Kidney (tissue), 14 donors: ENCODE measurements around the gene SLC16A6. TPM values are rescaled to one million over a fixed set of nuclear protein-coding genes. Genes with fewer than 3 reads are reported as not detected.
A peak's percentile ranks its signal among the peaks of the same experiment; 100 is the strongest.
"Not testable (repeated sequence)": the region's sequence is repeated elsewhere in the genome, so short reads cannot be mapped to it uniquely, and the experiment has no call there.

ENCODE experiments used
- DNase-seq, 5 donors: peaks; one replicate each; pipeline ENCODE4 v3.0.0-alpha.2; 2013 to 2020
- FAIRE-seq: peaks from 2 replicates; lab custom pipeline; 2012; peaks lifted over from hg19 to GRCh38; lab: Jason Lieb, UNC
- H3K27ac ChIP-seq, 2 donors: one replicate each; pipeline ENCODE4 v1.7.0; 2013; ENCODE audit warnings: low read depth in 2 of 2, low read length in 2 of 2, inconsistent platforms in 1 of 2
- H3K27me3 ChIP-seq: one replicate; pipeline ENCODE4 v1.7.1; 2013; ENCODE audit warnings: low read length, inconsistent platforms; ENCODE audit not compliant: control insufficient read depth, insufficient read depth
- H3K36me3 ChIP-seq, 3 donors: one replicate each; pipeline versions ENCODE4 v1.7.0 to v1.7.1; 2013; ENCODE audit warnings: low read length in 3 of 3, control low read depth in 1 of 3, inconsistent platforms in 1 of 3; ENCODE audit not compliant: insufficient read depth in 3 of 3, control insufficient read depth in 2 of 3
- H3K4me1 ChIP-seq, 3 donors: one replicate each; pipeline versions ENCODE4 v1.7.0 to v1.7.1; 2013; ENCODE audit warnings: low read length in 3 of 3, inconsistent platforms in 1 of 3, low read depth in 1 of 3; ENCODE audit not compliant: control insufficient read depth in 2 of 3, insufficient read depth in 2 of 3
- H3K4me3 ChIP-seq, 3 donors: one replicate each; pipeline versions ENCODE4 v1.7.0 to v1.8.1; 2013; ENCODE audit warnings: low read length in 3 of 3, control low read depth in 1 of 3, inconsistent platforms in 1 of 3
- H3K9ac ChIP-seq, 3 donors: one replicate each; pipeline versions ENCODE4 v1.7.0 to v1.7.1; 2013; ENCODE audit warnings: low read length in 3 of 3, control low read depth in 1 of 3, inconsistent platforms in 1 of 3
- H3K9me3 ChIP-seq, 3 donors: one replicate each; pipeline versions ENCODE4 v1.7.0 to v1.7.1; 2013; ENCODE audit warnings: low read length in 3 of 3, control low read depth in 1 of 3, inconsistent platforms in 1 of 3; ENCODE audit not compliant: control insufficient read depth in 2 of 3, insufficient read depth in 1 of 3
- intact Hi-C: fragments of 100-400 bp; cut with DNase I; formaldehyde crosslinking; loops from one replicate; pipeline ENCODE4 v1.11.1; 2022
- polyA plus RNA-seq: library from polyadenylated mRNA; stranded (reverse); fragments of 350-450 nt; fragmentation: Illumina TruSeq; extraction: RNeasy Lipid Tissue Mini Kit (QIAGEN cat#74804); gene quantifications from one replicate; pipeline ENCODE4 v1.2.3, GENCODE V29; 2014; ENCODE audit warnings: low read depth, low replicate concordance; ENCODE audit not compliant: insufficient read depth
- total RNA-seq: library from RNA; stranded (reverse); fragmentation: NEBNext Ultra II Directional; extraction: Animal tissue kit (Norgen Biotek cat#: 25700); gene quantifications from one replicate; pipeline ENCODE4 v1.2.1, GENCODE V29; 2021
- TF ChIP-seq, protein P1 (sequence below): IDR thresholded peaks from 3 replicates; pipeline ENCODE4 v1.5.1; 2012; ENCODE audit warnings: mild to moderate bottlenecking, moderate library complexity, borderline replicate concordance; ENCODE audit not compliant: insufficient read depth; ENCODE audit errors: extremely low read depth
- donor health status: control.
- donor health status: control.
- donor health status: control.
- donor health status: control.
- donor health status: control.
- donor health status: DM: yes; HTN: yes; CAD: no.
- donor health status: Normal renal cell carcinoma (clear cell type).

SLC16A6 gene
- total and polyA plus RNA-seq, 2 donors from 2014 or later: 0.82 to 3.6 TPM

DNA sequence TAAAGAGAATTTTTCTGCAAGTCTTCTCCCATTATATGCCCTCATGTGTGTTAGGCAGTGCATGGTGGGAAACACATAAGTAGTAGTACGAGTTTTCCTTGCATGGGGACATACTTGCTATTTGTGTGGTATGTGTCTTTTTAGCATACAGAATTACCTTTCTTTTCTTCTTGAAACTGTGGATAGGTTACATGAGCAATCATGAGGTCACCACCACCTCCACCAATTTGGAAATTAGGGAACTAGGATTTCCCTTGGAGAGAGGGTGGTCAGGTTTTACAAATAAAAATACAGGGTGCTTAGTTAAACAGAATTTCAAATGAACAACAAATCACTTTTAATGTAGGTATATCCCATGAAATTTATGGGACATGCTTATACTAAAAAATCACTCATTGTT lies 59.4 kb downstream of the SLC16A6 start:
- H3K27ac ChIP-seq: no peak overlapping the region
- TF ChIP-seq, protein P1, sequence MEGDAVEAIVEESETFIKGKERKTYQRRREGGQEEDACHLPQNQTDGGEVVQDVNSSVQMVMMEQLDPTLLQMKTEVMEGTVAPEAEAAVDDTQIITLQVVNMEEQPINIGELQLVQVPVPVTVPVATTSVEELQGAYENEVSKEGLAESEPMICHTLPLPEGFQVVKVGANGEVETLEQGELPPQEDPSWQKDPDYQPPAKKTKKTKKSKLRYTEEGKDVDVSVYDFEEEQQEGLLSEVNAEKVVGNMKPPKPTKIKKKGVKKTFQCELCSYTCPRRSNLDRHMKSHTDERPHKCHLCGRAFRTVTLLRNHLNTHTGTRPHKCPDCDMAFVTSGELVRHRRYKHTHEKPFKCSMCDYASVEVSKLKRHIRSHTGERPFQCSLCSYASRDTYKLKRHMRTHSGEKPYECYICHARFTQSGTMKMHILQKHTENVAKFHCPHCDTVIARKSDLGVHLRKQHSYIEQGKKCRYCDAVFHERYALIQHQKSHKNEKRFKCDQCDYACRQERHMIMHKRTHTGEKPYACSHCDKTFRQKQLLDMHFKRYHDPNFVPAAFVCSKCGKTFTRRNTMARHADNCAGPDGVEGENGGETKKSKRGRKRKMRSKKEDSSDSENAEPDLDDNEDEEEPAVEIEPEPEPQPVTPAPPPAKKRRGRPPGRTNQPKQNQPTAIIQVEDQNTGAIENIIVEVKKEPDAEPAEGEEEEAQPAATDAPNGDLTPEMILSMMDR: no peak
- H3K4me1 ChIP-seq: peaks cover 0 to 3% (median 0%) of the 10 kb centered on the region in 3 donors
- DNase-seq: no peak
- intact Hi-C loops: no loop called here
- no peaks in the 10 kb centered on the region for H3K36me3 ChIP-seq
- H3K9me3 ChIP-seq: no peaks in the 10 kb centered on the region
- H3K9ac ChIP-seq: no peak overlapping the region
- no peaks in the 10 kb centered on the region for H3K27me3 ChIP-seq
- no peak for FAIRE-seq
- no peak overlapping the region for H3K4me3 ChIP-seq

DNA sequence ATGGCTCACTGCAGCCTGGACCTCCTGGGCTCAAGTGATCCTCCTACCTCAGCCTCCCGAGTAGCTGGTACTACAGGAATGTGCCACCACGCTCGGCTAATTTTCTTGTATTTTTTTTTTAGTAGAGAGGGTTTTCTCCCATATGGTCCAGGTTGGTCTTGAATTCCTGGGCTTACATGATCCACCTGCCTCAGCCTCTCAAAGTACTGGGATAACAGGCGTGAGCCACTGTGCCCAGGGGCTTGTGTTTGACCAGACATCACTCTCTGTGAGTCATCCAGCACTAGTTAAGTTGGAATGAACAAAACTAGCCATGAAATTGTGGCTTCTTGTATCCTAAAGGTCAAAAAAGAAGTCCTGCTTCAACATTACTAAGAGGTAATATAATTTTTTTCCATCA lies 59.8 kb downstream of the SLC16A6 start:
- H3K9ac ChIP-seq, H3K36me3 ChIP-seq, H3K27me3 ChIP-seq, H3K9me3 ChIP-seq, intact Hi-C loops, DNase-seq, H3K27ac ChIP-seq, FAIRE-seq, H3K4me3 ChIP-seq, H3K4me1 ChIP-seq: not testable (repeated sequence)

DNA sequence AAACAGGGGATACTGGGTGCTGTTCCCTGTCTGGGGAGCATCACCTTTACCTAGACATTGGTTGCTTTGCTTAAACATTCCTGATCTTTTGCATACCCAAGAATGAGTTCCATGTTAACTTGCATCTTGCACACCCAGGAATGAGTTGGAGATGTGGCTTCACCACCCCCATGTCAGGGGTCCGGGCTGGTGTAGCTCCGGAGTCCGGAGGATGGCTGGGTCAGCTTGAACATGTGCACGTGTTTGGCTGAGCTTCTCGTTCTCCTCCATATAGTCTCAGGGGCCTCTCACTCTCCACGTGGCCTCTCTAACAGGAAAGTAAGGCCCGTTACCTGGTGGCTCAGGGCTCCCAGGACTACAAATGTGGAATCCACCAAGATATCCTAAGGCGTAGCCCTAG lies 61.3 kb downstream of the SLC16A6 start:
- H3K27me3 ChIP-seq: no peaks in the 10 kb centered on the region
- no peaks in the 10 kb centered on the region for H3K4me1 ChIP-seq
- DNase-seq (no peak), FAIRE-seq (no peak)
- H3K27ac ChIP-seq: no peak overlapping the region
- no peaks in the 10 kb centered on the region for H3K9me3 ChIP-seq
- no peaks in the 10 kb centered on the region for H3K36me3 ChIP-seq
- no peak overlapping the region for H3K9ac ChIP-seq
- TF ChIP-seq, protein P1: no peak
- intact Hi-C loops: no loop called here
- no peak overlapping the region for H3K4me3 ChIP-seq

DNA sequence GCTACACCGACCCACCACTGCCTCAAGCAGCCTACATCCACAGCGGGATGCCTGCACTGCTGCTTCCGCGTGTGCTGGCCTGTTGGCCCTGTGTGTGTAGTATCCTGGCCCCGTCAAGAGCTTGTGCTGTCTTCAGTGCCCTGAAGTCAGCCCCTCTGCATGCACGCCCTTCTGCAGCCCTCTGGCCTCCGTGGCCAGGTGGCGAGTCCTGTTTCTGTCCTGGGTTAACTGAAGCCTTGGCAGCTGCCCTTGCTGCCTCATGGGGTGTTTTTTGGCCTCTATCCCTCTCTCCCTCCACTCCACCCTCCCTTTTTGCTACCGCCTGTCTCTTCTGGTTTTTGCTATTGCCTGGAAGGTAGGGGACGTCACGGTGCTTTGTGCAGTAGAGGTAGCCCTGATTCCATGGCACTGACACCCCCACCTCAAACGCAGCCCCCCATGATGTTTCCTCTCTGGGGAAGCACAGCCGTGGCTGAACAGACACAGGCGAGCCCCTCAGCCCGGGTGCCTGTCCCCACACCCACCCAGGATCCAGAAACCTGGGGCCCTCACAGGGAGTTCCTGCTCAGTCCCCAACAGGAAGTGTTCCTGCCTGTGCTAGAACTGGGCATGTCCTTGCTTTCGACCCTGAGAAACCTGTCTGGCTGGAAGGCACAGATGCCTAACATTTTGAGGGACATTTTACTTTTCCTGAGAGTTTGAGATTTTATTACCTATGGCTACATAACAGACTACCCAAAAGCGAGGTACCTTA lies 61.9 kb downstream of the SLC16A6 start:
- Histone ChIP-seq H3K4me3 (no peak overlapping the region), H3K9ac (no peak overlapping the region), H3K36me3 (no peaks in the 10 kb centered on the region), H3K9me3 (no peaks in the 10 kb centered on the region), H3K4me1 (no peaks in the 10 kb centered on the region), H3K27me3 (no peaks in the 10 kb centered on the region), H3K27ac (peak overlapping the region in 1 of 2 donors; percentile 9)
- DNase-seq (peak in 1 of 5 donors; percentile 31), FAIRE-seq (no peak)
- TF ChIP-seq, protein P1: no peak
- intact Hi-C loops: no loop called here

DNA sequence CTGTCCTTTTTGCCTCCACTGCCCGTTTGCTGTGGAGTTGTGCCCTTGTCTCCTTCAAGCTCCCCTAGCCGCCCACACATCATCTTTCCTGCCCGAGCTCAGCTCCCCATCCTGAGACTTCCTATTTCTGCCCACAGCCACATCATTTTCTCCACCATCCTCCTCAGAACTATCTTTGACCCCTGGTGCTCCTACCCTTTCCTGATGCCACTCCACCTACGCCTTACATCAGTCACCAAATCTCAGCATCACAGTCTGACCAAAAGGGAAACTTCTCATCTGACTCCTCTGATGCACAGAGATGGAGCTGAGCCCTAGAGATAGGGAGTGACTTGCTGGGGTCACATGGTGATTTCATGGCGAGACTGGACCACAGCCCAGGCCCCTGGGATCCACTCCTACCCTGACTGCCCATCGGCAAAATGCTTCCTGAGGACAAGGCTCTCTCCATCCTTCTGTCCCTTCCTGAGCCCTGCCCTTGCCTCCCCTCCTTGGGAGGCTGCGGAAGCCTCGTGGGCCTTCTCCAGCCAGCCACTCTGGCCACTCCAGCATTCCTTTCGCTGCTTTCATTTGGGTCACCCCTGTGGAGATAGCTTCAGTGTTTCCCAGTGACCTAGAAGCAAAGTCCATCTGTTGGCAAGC lies 62.8 kb downstream of the SLC16A6 start:
- H3K4me1 ChIP-seq, DNase-seq, H3K4me3 ChIP-seq, H3K27ac ChIP-seq, intact Hi-C loops, H3K27me3 ChIP-seq, H3K9me3 ChIP-seq, H3K36me3 ChIP-seq, H3K9ac ChIP-seq, FAIRE-seq: not testable (repeated sequence)

DNA sequence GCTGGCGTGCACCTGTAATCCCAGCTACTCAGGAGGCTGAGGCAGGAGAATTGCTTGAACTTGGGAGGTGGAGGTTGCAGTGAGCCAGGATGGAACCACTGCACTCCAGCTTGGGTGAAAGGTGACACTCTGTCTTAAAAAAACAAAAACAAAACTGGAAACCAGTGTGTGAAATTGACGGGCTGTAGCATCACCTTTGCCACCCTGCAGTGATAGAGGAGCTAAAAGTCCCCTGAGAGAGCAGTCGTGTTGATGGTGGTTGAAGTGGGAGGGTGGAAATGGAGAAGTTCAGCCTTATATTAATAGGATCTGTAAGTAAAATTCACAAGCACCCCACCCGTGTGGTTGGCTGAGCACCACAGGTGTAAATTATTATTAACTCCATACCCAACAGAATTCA lies 65.9 kb downstream of the SLC16A6 start:
- H3K27me3 ChIP-seq, H3K36me3 ChIP-seq, H3K4me1 ChIP-seq, H3K9ac ChIP-seq, H3K9me3 ChIP-seq, FAIRE-seq, H3K4me3 ChIP-seq, intact Hi-C loops, DNase-seq, H3K27ac ChIP-seq: not testable (repeated sequence)
